ENCODE measurements around the gene IKZF3.

GRCh38 chr17:39818358-39819000 is 45.6 kb downstream of the IKZF3 start:
- TF ChIP-seq EZH2 (IDR thresholded peaks at IDR 0.05; ENCODE audit: insufficient read depth, low read length) = no peak
- no peak for TF ChIP-seq CTCF (IDR thresholded peaks at IDR 0.05; ENCODE audit: insufficient read depth, low read depth, low read length)
